HG03558 (cell line): ENCODE data around the gene CDCA8.

ENCODE experiments used
- ATAC-seq: cut with Tn5 transposase; IDR thresholded peaks from one replicate; pipeline ENCODE4 v1.9.1; 2021; ENCODE audit warnings: moderate number of reproducible peaks; ENCODE audit not compliant: unreplicated experiment; ENCODE audit errors: extremely low read depth

The CDCA8 gene

DNA sequence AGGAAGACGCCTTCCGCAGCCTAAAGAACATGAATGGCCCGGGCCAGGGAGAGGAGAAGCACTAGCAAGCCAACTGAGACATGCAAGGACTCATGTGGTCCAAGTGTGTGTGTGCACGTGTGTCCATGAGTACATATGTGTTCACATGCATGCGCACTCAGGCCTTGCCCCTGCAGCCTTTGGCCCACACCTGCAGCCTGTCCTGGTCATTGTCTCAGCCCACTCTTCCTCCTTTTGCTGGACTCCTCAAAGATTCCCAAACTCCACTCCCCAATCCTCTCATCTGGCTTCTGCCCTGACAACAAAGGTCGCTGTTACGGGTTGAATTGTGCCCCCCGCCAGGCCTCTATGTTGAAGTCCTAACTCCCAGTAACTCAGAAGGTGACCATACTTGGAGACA lies 21.9 kb downstream of the CDCA8 start:
- ATAC-seq = no peak

DNA sequence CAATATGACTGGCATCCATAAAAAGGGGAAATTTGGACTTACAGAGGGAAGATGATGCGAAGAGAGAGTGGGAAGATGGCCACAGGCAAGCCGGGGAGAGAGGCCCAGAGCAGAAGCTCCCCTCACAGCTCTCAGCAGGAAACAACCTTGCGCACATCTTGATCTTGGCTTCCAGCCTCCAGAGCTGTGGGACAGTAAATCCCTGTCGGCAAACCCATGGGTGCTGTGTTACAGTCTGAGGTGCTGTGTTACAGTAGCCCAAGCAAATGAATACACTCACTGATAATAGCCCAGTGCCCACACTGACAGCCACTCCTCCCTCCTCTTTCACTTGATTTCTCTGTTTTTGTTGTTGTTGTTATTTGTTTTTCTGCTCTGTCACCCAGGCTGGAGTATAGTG lies 22.4 kb downstream of the CDCA8 start:
- ATAC-seq = no peak

DNA sequence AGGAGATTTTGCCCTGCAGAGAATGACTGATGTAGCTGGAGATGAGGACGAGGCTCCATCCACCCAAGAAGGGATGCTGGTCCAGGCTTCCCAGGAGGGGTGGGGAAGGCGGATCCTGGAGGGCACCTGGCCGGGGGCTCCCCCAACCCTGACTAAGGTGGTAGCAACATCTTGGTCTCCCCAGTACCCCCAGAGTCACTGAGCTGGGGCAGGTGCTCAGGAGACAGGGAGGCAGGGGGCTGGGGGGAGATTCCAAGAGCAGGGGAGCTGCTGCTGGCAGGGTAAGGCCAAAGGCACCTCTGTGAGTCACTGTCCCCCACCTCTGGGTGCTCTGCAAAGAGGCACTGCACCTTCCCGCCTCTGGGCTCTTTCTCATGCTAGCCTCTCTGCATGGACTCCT lies 24.0 kb downstream of the CDCA8 start:
- ATAC-seq = no peak

DNA sequence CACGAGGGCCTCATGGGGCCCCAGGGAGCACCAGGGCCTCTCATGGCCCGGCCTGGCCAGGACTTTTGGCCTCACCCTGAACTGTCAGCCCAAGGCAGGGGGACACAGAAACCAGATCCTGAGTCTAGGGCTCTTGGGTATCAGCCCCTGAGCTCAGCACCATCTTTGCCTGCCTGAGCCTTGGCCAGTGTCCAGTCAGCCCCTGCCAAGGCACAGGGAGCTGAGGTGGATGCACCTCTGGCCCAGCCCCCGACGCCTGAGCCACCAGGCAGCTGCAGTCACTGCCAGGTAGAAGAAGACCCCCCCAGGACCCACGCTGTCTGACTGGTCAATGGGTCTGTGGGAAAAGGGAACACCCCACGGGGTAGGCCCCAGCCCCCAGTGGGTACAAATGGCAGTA lies 25.3 kb downstream of the CDCA8 start:
- no peak for ATAC-seq

DNA sequence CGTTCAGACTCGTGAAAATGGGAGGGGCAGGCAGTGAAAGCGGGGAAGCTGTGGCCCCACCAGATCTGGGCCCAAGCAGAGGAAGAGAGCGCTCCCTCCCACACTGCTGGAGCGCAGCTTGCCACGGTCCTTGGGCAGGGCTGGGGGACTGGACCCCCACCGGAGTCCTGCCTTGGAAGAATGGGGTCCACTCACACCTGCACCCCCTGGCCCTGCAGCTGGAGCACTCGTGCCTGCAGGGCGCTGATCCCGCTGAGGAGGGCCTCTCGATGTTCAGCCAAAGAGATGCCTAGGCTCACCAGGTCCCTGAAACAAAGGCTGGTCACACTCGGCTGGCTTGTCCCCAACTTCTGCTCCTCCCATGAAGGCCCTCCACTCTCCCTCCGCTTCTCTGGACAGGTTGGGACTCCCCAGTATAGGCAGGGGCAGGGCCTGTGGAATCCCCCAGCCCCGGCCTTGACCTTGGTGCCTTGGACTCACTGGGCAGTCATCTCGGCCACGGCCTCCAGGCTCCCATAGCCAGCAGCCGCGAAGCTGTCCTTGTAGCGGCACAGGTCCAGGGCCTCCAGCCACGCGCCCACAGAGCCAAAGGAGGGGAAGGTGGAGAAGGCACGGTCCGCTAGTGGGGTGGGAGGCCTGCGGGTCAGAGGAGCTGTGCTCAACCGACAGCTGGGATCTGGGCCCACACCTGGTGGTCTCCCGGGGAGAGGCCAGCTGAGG lies 26.0 kb downstream of the CDCA8 start:
- no peak for ATAC-seq

DNA sequence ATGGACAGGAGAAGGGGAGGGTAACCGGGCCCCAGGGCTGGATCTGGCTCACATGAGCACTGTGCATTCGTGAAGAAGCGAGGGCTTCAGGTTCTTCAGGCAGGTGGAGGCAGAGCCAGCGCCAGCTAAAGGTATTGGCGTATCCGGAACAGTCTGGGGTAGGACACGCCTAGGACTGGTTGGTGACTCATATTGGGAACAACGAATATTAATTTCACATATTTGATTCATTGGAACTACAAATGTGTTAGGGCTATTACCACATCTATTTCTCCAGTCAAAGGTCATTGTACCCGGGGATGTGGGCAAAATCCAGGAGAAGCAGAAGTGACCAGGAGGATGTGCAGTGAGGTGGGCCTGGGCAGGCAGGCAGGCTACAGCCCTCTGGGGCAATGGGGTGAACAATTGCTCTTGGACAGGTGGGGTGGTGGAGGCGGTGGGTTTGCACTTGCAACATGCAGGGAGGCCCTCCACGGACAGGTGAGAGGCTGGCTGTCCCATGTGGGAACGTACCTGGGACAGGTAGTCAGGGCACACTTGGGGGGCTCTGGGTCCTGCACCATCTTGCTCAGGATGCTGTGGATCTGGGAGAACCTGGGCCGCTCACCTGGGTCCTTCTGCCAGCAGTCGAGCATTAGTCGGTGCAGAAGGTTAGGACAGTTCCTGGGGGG lies 26.7 kb downstream of the CDCA8 start:
- no peak for ATAC-seq

DNA sequence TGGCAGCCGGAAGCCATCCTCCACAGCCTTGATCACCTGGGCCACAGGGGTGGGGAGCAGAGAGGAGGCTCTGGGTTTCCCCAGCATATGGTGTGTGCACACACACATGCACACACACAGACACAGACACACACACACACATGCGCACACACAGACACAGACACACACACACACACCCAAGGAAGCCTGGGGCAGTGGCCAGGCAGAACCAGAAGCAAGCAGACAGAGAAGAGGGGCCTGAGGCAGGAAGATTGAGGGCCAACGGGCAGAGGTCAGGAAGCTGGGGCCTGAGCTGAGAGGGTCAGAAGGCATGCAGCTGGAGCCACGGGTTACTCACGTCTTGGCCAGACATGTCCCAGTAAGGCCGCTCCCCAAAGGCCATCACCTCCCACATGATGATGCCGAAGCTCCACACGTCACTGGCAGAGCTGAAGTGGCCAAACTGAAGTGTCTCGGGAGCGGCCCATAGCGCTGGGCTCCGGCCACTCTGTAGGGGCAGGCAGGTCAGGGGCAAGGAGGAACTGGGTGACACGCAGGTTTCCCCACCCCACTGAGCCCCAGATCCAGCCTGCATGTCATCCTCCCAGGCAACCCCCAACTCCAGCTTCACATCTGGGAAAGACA lies 27.4 kb downstream of the CDCA8 start:
- no peak for ATAC-seq

DNA sequence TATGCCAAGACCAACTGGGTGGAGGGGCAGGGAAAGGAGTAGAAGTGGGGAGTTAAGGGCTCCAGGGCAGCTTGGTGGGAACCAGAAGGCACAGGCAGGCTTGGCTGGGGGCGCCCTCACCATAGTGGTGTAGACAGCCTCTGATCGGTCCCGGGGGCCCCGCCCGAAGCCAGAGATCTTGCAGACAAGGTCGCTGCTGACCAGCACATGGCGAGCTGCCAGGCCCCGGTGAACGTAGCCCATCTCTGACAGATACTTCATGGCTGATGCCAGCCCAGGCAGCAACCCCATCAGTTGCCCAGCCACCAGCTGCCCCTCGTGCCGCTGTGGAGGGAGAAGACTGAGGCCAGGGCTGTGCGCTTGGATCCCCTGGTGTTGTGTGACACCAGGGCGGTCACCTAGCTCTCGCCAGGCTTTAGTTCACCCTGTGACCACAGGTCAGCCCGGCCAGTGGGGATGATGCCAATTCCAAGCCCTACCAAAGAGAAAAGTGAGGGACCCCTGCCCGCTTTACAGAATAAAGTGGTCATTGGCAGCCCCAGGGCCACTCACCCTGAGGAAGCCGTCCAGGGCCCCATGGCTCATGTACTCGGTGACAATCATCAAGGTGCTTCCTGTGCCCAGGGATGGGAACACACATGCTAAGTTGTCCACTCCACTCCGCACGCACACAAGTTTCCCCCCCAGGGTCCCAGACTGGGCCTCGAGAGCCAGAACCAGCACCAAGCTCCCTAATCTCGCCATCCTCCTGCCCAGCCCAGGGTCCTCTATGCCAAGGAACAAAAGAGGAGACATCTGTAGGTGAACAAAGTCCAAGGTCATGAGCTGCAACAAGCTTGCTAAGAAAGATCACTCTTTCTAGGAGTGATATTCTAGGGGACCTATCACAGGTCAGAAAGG lies 28.2 kb downstream of the CDCA8 start:
- no peak for ATAC-seq

DNA sequence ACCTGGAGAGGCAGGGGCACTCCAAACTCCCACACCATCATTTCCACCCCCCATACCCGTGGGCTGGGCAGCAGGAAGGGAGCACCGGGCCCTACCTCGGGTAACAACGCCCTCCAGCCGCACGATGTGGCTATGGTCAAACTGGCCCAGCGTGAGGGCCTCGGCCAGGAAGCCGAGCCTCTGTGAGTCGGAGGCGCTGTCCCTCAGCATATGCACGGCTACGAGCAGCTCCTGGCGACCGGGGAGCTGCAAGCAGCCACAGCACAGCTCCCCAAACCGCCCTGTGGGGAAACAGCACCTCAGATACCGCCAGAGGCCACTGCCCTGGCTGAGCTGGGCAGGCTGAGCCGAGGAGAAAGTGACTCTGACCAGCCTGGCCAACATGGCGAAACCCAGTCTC lies 29.2 kb downstream of the CDCA8 start:
- no peak for ATAC-seq

DNA sequence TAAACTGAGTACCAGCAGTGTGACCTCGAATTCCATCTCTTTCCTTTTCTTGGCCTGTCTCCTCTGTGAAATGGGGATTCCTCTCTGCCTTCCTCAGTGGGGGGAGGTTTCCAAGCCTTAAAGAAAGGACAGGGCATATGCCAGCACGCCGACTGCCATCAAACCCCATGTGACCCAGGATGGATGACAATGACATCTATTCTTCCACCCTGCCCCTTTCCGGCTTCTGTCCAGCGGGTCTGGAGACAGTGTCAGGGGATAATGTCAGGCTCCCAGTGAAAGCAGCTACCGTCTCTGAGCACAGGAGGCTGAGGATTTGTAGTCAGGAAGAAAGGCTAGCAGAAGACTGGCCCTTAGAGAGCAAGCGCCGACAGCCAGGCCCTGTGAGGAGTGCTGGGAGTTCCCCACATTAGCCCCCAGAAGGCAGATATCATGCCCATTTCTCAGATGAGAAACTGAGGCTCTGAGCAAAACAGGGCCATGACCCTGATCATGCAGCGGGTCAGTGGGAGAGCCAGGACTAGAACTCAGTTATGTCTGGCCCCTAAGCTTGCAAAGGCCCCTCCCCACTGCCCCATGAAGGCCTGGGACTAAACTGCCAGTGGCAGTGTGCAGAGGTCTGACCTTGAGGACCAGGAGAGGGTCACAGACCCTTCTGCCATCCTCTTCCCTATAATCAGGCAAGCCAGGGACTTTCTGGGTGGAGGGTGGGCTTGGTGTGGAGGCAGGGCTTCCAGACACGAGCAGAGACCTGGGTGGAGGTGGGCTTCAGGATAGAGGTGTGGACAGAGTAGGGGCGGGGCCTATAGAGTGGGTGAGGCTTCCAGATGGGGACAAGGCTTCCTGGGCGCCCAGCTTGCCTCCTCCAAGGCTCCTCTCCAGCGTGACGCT lies 30.1 kb downstream of the CDCA8 start:
- no peak for ATAC-seq

DNA sequence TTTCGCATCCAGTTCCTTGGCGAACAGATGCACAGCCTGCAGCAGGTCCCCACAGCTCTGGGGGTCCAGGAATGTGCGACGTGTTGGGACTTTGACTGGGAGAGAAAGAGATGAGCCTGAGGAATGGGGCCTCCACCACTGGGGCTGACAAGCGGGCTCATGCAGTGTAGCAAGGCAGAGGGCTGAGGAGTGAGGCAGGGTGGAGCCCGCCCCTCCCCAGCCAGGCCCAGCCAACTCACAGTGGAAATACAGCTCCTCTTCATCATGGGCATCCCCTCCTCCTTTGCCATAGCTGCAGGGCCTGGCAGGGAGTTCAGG lies 30.7 kb downstream of the CDCA8 start:
- no peak for ATAC-seq

DNA sequence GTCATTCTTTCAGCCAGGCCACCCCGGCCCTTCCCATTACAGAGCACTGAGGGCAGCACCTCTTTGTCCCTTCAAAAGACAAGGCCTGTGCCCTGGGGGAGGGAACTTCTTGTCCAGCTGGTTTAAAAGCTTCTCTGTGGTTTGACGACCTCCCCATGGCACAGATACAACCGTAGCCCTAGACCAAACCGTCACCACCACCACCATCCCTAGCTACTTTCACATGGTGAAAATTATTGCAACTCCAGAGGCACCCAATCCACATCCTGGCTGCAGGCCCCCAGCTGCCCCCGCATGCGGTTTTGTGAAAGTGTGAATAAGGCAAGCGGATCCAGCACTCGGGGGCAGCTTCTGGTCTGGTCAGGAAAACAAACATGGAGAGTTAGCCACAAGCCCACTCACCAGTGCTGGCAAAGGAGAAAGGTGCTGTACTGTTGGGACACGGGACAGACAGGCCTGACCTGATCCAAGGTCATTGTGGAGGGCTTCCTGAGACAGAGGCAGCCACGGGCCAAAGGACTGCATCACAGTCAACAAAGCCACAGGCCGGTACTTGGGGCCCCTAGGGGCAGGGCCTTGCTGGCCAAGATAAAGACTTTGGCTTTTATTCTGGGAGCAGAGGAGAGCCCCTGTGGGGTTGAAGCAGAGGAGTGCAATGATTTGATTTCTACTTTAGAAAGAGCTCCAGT lies 31.2 kb downstream of the CDCA8 start:
- no peak for ATAC-seq

DNA sequence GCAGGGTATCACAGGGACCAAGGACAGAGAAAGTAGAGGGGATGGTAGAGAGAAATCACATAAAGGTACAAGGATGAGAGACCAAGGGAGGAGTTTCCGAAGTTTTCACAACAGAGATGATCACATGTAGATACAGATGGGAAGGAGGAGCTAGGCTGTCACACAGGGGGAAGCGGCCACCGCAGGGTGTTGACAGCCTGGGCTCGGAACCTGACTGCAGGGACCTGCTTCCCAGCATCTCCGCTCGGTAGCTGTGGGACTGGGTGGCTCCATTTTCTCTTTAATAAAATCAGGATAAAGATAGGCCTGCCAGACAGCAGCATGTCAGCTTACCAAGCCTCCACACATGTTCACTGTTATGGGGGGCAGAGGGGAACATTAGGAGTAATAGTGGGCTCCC lies 32.3 kb downstream of the CDCA8 start:
- no peak for ATAC-seq

DNA sequence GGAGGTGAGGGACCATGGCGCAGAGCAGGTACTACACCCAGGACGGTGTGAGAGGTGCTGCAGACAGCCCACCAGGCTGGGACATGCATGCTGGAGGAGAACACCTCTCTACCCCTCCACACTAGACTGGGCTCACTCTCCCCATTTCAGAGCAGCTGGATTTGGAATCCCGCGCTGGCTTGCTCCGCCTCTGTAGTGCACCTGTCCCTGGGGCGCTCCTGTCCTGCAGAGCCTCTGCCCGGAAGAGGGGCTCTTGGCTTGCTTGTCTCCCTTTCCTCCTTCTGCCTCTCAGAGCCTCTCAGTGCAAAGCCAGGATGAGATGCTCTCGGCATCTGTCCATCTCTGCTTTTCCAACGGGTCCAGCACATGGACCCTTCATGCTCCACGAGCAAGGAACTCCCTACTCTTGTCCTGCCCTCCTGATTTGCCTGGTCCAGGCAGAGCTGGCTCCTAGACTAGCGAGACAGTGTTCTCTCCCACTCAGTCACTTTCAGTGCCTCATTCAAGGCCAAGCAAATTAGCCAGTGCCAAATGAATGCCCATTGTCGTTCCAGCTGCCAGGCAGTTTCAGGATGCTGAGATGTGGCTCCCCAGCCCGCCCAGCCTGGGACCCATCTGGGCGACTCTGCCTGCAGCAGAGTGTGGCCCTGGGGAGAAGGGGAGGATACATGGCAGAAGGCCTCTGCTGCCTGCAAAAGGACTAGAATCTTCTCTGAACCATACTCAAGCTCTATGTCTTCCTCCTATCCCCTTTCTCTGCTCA lies 33.7 kb downstream of the CDCA8 start:
- ATAC-seq = no peak

DNA sequence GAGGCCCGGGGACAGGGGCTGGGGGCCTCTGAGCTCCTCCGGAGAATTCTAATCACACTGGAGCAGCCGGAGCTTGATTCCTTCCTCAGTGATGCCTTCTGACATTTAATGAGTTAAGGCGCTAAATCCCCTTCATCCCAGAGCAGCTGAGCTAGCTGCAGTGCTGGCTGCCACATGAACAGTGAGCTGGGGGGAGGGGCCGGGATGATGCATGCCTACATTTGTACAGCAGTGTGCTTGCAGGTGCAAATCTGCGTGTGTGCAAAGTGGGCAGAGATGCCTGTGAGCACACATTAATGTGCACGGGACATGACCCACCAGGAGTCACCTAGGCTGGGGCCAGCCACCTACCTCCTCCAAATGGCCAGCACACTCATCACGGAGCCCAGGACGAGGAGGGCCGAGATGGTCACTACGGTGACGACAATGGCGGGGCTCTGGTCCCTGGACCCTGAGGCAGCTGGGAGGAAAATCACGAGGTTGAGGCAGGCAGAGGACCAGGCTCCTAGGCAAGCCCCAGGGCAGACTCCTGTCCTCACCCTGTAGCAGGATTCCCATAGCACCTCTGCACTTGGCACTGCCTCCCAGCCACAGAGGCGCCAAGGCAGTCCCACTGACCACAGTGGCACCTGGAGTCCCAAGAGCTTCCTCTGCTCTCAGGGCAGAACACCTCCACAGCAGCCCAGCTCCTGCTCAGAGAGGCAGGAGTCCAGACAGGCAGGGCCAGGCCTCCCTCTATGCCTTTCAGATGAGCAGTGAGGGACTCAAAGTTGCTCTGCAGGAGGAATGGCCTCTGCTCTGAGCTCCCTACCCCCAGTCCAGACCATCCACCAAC lies 34.7 kb downstream of the CDCA8 start:
- no peak for ATAC-seq

DNA sequence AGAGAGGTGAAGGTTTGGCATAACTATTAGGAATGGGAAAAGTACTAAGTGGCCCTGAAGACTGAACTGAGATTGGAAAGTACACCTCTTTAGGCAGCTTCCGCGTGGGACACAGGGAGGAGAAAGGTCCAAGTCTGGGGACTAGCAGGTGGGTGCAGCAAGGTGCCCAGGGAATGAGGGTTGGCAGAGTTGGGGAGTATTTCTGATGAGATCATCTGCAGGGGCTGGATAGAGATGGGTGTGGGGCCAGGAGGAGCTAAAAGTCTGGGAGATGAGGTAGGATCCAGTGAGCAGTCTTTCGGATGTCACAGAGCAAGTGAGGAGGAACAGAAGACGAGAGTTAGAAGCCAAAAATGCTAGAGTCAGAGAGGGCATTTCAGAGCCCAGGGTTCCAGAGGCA lies 36.1 kb downstream of the CDCA8 start:
- ATAC-seq = no peak

DNA sequence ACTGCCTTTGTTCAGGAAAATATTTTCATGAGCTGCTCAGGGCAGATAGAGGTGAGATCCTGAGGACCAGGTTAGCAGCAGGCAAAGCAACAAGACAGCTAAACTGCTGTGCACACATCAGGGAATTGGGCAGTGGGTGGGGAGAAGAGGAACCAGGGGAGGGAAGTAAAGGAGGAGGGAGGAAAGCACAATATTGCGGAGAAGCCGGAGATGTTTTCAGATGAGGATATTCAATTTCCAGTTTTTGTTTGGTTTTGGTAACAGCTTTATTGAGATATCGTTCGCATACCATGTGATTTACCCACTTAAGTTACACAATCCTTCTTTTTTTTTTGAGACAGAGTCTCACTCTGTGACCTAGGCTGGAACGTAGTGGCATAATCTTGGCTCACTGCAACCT lies 38.1 kb downstream of the CDCA8 start:
- ATAC-seq = no peak
